HG02885 (cell line): ENCODE measurements around the gene FGF14.

ENCODE experiments used
- ATAC-seq: cut with Tn5 transposase; IDR thresholded peaks from one replicate; pipeline ENCODE4 v1.9.1; 2021; ENCODE audit warnings: mild to moderate bottlenecking; ENCODE audit not compliant: unreplicated experiment, poor library complexity

FGF14 gene

DNA sequence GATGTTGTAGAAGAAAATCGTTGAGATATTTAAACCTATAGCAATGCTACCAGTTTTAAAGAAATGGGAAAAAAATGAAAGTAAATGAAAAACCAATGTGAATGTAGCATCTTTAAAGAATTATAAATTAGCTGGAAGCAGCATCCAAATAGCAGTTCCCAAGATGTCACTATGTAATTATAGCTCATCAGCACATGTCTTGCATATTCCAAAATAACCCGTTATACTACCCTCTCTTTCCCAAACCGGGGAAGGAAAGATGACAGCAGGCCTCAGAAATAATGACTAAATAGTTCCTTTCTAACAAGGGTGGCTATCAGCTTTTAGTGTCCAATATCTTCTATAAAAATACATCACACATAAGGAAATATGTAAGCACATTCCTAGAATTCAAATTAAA, 140.5 kb downstream of the FGF14 start:
- ATAC-seq, result no peak

DNA sequence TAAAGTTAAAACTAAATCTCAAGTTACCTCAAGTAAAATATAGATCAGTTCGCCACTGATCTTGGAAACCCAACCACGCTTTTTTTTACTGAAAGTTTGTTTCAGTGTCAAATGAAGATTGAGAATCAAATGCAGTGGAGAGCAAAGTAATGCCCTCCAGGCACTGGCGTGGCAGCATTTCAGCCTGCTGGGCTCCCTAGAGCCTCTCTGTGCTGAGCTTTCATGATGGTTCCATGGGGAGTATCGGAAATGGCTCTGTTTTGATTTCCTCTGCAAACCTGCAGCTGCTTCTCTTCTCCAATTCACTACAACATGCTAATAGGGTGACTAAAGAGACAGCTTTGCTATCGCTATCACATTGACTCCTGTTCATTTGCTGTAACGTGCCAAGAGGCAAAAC, 141.6 kb downstream of the FGF14 start:
- no peak for ATAC-seq

DNA sequence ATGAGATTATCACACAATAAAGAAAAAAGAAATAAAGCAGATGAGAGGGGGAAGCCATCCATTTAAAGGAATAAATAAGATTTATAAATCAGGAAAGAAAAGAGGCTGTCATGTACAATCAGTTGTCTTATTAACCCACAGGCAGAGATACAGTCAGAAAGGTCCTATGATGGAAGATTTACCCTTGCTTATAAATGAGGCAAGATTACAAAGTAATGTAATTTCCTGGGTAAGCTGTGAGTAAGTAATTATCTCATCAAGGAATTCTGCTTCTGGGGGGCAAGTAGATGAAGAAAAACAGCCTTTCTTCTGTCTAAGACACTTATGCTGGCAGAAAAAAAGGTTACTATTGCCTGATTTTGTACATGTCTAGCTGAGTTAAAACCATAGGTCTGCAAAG, 146.4 kb downstream of the FGF14 start:
- ATAC-seq, result no peak

DNA sequence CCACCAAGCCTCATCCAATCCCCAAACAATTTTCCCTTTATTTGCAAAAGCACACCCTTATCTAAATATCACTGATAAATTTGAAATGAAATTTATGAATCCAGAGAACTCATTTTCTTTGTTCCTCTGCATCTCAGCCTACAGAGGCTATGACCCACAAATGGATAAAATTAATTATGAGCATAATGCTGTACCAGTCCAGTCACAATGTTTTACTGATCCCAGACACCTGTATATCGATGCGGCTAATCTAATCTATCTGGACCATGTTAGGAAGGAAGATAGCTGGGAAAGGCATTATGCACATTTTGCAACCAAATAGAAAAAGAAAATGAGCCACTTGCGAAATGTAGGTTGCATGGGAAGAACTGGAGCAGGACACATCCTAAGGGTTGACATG, 150.0 kb downstream of the FGF14 start:
- no peak for ATAC-seq

DNA sequence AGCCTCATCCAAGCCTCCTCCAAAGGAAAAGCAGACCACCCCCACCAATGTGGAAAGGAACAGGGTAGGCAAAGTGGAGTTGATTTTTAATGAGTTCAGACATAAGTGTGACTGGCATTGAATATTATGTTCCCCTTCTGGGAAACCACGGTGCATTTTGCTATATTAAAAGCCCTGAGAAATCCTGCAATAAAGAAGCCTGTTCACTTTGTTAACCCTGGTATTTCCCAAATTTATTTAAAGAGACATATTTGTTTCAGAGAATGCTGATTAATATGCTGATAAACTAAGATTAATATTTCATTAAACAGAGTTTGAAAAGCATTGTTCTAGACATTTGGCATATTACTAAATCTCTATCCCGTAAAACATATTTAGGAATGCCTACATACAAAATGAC, 151.4 kb downstream of the FGF14 start:
- ATAC-seq, result no peak

DNA sequence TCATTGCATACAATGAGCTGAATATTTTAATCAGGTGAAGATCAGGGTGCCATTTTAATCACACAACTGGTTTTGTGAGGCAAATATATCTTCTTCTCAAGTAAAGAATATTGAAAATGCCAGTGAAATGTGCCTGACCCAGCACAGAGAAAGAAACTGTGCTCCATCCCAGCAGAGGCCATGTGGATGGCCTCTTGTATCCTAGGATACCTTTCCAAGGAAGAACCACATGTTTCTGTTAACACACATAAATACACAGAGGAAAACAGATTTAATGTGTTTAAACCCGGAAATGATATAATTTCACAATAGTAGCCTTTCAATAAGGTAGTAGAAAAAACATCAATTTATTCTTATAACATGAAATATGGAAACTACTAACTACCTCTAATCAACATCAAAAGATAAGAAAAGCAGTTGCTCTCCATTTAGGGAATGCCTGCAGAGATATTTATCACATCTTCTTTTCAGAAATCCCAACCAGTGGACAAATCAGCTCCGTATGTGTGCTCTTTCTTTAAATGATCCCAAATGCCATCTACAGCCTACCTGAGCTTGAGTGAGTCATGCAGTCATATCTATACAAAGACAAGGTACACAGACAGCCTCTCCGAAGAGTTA, 157.1 kb downstream of the FGF14 start:
- no peak for ATAC-seq

DNA sequence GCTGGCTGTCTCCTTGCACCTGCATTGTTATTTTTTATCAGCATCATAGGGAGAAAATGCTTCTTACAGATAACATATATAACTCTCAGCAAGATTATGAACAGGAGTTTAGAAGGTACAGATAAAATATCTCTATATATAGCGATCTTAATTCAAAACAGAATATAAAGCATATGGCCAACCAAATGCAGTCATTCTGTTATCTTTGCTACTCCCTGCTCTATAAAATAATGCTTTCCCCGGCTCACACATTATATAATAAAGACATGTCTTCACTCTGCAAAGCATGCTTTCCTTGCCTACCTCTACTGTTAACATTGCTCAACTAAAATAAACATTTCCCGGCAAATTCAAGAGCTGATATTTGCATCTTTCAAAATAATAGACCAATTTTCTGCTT, 161.7 kb downstream of the FGF14 start:
- no peak for ATAC-seq

DNA sequence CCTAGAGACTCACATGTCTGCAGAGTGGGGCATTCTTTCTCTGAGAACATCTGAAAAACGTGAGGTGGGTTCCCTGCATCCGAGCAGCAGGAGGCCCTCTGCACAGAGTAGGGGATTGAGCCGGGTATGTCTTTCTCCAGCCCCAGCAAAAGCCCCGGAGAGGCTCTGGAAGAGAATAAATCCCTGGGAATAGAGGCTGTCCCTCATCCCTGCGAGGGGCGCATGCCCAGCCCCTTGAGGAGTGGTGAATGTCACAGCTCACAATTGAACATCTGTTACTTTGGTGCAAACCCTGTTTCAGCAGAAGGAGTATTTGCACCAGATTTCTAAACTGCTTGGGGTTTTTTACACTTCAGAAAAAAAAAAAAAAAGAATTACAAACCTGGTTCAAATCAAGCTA, 164.6 kb downstream of the FGF14 start:
- no peak for ATAC-seq

DNA sequence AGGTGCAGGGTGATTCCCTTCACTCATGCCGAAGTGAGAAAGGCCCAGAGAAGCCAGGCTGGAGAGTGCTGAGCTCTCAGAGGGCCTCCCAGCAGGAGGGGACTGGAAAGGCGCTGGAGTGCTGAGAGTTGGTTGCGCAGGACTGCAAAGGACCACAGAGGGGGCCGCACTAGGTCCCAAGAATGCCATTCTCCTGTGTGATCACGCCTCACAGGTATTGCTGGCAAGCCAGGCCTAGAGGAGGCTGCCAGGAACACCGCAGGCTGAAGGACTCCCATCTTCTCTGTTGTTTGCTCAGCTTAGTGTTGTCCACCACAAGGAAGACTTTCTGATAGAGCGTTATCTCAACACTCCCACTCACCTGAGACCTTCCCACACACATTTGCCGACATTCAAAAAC, 165.0 kb downstream of the FGF14 start:
- no peak for ATAC-seq

DNA sequence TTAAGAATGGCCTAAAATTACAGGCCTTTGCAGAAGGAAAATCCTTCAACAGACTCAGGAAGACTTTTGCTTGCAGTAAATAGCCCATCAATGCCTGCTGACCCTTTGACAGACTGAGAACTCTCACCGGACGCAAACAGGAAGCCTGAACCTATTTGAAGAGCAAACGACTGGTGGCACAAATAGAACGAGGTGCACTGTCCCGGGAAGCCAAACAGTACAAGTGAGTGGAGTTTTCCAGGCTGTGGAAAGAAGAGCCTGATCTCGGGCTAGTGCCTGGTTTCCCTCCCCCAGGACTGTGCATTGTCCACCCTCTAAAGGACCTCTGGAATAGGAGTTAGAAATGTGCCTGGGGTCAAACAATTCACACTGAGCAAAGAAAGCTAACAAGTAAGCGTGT, 165.5 kb downstream of the FGF14 start:
- no peak for ATAC-seq

DNA sequence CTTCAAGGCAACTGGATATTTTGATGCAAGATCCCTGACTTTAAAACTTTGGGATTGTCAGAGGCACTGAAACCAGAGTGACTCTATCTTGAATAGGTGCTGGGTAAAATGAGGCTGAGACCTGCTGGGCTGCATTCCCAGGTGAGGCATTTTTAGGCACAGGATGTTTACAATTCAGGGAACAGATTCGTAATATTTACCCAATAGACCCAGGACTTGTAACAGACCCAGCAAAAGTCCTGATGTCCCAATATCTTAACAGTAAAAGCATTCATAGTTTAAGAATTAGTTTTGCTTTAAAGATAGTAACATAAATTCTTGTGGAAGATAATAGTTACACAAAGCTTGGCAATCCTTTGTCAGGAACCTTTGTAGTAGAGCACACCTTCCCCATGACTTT, 166.2 kb downstream of the FGF14 start:
- no peak for ATAC-seq

DNA sequence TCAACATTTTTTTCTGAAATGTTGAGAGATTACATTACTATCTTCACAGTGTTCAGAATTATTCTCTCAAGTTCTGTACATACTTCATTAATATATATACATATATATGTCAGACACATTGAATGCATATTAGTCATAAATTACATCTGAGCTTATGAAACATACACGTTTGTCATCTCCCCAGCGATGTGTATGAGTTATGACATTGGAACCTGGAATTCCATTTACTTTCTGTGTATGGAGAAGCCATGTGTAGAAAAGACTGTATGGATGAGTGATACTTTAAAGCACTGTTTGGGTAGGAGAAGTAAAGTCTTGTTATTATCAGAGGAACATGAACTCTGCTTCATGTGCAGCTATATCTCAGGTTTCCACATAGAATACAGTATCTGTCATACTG, 167.2 kb downstream of the FGF14 start:
- ATAC-seq, result no peak

DNA sequence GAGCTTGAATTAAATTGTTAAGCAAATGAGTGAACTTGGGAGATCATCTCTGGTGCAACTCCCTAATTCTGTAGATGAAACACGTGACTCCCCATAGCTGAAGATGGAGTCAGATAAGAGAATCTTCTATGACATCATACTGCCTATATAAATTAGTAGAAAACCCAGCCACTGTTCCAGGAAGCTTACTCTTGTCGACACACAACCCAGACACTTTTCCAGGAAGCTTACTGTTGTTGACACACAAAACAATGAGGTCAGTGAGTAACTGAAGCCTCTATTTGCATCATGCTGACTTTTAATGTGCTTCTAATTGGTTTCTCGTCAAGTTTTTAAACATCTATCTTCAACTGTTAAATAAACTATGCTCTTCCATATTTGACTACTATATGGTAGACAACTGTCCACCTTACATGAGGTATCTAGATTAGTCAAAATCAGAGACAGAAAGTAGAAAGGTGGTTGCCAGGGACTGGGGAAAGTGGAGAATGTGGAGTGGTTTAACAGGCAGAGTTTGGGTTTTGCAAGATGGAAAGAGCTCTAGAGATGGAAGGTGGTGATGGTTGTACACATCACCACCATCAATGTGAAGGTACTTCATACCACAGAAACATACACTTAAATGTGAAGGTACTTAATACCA, 168.2 kb downstream of the FGF14 start:
- ATAC-seq, result no peak

DNA sequence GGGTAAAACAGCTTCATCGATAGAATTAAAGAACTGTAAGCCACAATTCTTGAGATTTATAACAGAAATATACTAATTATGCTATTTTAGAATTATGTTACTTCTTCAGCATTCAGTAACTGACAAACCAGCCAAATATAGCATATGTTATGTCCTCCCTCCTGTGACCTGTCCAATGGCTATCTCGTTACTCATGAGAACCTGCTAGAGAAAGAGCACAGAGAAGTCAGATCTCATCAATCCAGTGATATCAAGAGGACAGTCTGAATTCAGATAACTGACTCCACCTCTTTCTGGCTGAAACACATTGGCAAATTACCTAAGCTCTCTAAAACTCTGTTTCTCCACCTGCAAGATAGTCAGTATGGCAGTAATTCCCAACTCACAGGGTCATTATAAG, 170.4 kb downstream of the FGF14 start:
- no peak for ATAC-seq

DNA sequence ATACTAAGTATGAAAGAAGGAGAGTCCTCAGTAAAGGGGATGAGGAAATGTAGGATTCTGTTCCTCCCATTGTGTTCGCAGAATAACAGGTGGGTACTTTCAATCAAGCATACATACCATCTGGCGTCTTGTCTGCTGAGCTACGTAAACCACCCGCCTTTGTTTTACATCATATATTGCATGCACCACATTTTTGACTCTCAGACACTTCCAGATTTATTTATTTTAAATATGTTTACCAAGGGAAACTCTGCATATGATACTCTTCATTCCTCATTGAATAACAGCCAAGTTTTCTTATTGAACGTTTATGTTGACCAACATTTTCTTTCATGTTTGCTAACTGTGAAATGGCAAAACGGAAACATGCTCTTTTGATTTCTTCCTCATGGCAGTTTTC, 174.1 kb downstream of the FGF14 start:
- ATAC-seq, result no peak

DNA sequence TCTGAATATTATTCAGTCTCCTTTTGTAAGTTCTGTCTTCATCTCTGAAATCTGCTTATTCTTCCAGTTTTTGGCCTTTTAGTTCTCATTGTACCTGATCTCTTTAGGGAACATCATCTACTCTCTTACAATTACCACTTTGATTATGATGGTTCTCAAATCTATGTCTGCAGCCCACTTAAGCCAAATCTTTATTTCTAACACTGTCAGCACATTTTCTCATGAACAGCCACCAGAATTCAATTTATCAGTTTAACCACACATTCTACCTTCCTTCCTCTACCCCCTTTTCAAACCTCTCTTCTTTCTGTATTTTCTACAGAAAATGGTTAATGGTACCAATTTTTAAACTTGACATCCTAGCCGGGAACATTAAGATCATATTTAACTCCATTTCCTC, 175.3 kb downstream of the FGF14 start:
- ATAC-seq, result no peak

DNA sequence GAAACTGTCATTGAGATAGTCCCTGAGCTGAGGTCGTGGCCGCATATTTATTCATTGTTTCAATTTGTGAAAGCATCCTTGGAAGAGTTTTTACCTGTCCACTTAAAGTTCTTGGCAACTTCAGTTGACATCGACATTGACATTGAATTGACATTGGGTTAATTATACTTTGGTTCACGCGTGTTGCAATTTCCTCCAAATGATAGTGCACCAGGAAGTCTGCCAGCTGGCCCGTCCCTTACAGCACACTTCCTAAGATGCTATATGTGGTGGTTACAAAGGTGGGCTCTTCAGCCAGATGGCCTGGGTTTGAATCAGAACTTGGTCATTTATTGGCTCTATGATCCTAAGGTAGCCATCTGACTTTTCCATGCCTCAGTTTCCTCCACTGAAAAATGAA, 176.0 kb downstream of the FGF14 start:
- no peak for ATAC-seq

DNA sequence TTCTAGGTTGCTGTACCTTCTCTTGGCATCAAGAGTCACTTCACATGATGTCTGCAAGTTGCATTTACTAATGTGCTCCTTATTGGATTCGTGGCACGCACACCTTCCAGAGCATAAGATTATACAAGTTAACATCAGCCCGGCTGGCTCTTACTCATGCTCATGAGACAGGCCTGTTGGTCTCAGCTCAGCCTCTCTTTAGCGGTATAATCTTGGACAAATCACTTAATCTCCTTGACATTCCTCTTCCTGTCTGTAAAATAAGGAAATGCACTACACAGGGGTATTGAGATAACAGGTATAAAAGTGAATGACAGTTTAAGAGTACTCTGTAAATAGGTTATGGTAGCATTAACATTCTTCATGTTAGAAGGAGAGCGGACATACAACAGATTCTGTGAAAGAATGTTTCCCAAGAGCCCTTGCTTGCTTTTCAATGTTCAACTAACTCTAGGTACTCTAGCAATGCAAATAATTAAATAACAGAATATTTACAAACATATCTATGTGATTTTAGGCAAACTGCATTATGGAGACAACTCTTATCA, 181.1 kb downstream of the FGF14 start:
- ATAC-seq, result no peak

DNA sequence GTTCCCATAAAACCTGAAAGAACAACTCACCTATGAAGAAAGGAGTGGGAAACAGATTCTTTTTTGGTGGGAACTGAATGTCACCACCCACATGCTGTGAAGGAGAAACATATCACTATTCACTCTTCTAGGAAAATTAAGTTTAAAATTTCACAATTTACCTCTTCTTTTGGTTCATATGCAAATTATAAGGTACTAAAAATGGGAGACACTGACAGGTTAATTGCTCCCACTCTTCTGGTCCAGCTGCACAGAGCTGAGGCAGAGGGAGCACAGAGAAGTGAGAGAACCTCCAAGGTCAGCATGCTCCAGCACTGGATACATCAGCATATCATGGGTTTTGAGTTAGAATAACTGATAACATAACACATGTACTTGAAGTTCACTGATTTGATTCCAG, 186.9 kb downstream of the FGF14 start:
- no peak for ATAC-seq

DNA sequence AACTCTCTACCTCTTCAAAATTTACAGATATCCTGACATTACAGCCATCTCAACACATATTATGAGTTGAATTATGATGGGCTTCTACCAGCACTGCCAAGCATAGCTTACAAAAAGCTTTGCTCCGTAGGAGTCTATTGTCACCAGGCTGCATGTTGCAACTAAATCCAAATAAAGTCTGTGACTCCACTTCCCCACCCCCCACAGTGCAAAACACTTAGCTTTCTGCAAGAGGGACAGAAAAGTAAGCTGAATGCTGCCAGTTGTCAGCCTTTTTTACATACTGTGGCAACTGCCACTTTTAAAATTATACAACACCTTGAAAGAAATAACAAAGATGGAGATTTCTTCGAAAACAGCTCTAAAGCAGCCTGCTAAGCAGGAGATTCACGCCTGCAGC, 189.1 kb downstream of the FGF14 start:
- ATAC-seq, result no peak

DNA sequence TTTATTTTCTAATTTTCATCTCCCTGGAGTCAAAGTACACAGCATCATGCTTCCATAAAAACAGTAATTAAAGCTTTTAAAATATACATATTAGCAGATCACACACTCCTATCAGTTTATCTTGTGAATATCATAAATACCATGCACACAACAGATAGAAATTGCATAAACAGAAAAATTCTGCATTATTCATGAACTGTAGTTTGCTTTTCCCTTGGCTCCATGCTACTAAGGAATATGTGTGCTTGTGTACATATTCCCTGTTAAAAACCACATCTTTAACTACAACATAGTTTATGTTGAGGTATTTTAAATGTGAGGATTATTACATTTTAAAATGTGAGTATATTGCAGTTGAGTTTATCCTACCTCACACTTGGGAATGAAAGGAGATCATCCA, 193.5 kb downstream of the FGF14 start:
- no peak for ATAC-seq

DNA sequence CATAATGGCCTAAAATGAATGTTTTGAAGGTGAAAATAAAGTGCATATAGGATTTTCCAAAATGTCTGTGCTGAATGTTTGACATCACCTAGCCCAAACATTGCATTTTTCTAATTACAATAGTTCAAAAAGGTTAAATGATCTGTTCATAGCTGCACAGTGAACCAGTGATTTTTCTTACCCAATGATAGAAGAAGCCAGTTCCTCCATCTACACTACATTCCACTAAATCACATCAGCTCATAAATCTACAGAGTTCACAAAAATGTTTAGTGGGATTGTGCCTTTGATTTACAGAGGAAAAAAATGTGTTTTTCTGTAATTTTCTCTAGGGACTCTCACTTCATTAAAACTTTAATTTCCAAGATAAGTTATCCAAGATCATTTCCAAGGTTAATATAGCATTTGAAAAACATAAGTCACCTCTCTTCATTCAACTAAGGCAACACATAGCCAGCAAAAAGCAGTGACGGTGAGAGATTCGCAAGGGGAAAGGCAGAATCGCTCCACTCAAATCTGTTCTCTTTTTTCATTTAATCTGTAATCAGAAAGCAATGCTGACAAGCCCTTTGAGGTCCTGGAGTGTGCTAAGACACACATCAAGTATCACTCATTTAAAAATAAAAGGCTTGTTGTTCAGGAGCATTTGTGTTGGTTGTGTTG, 194.0 kb downstream of the FGF14 start:
- ATAC-seq, result no peak
